Kidney epithelial cell (primary cell): ENCODE results near the gene ANKRD23. TPM values are rescaled to one million over a fixed set of nuclear protein-coding genes. Genes with fewer than 3 reads are reported as not detected.
"Not testable (repeated sequence)": the region's sequence is repeated elsewhere in the genome, so short reads cannot be mapped to it uniquely, and the experiment has no call there.

ENCODE experiments used
- DNase-seq: peaks from one replicate; pipeline ENCODE4 v3.0.0-alpha.2; 2010; ENCODE audit warnings: low read depth
- H3K27me3 ChIP-seq: 2 replicates; pipeline ENCODE4 v1.6.0; 2011; ENCODE audit warnings: low read length; ENCODE audit not compliant: control insufficient read depth, insufficient read depth
- H3K36me3 ChIP-seq: 2 replicates; pipeline ENCODE4 v1.5.1; 2011; ENCODE audit warnings: low read length; ENCODE audit not compliant: control insufficient read depth, insufficient read depth
- H3K4me3 ChIP-seq: 2 replicates; pipeline ENCODE4 v1.5.1; 2011; ENCODE audit warnings: low read depth, mild to moderate bottlenecking, control low read depth, low read length
- total RNA-seq: library from RNA; depleted of rRNA; stranded (reverse); fragments of >200 nt; gene quantifications from 2 replicates; pipeline ENCODE4 v1.2.3, GENCODE V29; 2015
- TF ChIP-seq, protein P1 (sequence below): IDR thresholded peaks from 2 replicates; pipeline ENCODE4 v1.5.1; 2011; ENCODE audit warnings: mild to moderate bottlenecking, moderate library complexity, low read length, control low read depth, inconsistent platforms; ENCODE audit not compliant: insufficient read depth, poor library complexity, severe bottlenecking

ANKRD23 gene
- total RNA-seq, 1 donor from 2014 or later, result 2.1 TPM

DNA sequence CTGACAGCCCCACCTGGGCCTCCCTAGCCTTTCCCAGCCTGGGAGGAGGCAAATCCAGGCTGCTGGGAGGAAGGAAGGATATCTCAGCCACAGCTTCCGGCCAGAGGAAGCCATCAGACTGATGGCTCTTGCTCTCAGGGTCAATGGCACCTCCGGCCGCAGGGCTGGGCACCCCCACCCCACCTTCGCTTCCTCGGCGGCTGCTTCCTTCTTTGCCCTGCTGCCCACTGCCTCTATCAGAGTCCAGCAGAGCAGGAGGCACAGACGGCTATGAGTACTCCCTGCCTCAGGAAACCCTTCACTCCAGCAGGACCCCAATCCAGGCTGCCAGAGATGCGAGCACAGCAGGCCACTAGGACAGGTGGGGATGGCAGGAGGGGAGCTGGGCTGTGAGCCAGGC lies 22.8 kb upstream of the ANKRD23 start:
- no peak for DNase-seq
- H3K36me3 ChIP-seq, result peaks cover 6% of the 10 kb centered on the region
- TF ChIP-seq, protein P1, sequence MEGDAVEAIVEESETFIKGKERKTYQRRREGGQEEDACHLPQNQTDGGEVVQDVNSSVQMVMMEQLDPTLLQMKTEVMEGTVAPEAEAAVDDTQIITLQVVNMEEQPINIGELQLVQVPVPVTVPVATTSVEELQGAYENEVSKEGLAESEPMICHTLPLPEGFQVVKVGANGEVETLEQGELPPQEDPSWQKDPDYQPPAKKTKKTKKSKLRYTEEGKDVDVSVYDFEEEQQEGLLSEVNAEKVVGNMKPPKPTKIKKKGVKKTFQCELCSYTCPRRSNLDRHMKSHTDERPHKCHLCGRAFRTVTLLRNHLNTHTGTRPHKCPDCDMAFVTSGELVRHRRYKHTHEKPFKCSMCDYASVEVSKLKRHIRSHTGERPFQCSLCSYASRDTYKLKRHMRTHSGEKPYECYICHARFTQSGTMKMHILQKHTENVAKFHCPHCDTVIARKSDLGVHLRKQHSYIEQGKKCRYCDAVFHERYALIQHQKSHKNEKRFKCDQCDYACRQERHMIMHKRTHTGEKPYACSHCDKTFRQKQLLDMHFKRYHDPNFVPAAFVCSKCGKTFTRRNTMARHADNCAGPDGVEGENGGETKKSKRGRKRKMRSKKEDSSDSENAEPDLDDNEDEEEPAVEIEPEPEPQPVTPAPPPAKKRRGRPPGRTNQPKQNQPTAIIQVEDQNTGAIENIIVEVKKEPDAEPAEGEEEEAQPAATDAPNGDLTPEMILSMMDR, result no peak
- no peak overlapping the region for H3K4me3 ChIP-seq
- H3K27me3 ChIP-seq, result no peaks in the 10 kb centered on the region

DNA sequence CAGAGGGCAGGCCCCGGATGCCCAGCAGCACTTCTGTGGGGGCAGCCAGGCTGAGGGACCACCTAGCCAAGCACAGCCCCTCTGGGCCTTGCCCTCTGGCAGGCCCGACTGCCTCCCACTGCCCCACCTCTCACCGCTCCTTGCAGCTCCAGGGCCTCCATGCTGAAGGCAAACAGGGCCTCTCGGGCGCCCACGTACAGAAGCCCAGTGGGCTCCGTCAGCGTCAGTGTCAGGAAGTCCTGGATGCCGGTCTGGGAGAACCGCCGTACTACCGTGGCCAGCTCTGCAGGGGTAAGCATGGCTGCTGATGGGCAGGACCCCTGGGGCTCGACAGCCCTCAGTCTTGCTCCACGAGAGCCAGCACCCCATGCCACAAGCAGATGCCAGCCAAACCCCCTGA lies 22.3 kb upstream of the ANKRD23 start:
- Histone ChIP-seq H3K36me3 (peaks cover 8% of the 10 kb centered on the region), H3K4me3 (no peak overlapping the region), H3K27me3 (no peaks in the 10 kb centered on the region)
- no peak for DNase-seq
- TF ChIP-seq, protein P1, result no peak

GRCh38 chr2:96865654-96866053 lies 21.8 kb upstream of the ANKRD23 start:
- no peak for DNase-seq
- no peaks in the 10 kb centered on the region for H3K27me3 ChIP-seq
- no peak overlapping the region for H3K4me3 ChIP-seq
- peaks cover 8% of the 10 kb centered on the region for H3K36me3 ChIP-seq
- TF ChIP-seq, protein P1, result no peak

- no peak for DNase-seq
- Histone ChIP-seq H3K4me3 (no peak overlapping the region), H3K36me3 (peaks cover 8% of the 10 kb centered on the region), H3K27me3 (no peaks in the 10 kb centered on the region)
- TF ChIP-seq, protein P1, result no peak
These were observed 20.7 kb upstream of the ANKRD23 start for GRCh38 chr2:96864343-96865091.

DNA sequence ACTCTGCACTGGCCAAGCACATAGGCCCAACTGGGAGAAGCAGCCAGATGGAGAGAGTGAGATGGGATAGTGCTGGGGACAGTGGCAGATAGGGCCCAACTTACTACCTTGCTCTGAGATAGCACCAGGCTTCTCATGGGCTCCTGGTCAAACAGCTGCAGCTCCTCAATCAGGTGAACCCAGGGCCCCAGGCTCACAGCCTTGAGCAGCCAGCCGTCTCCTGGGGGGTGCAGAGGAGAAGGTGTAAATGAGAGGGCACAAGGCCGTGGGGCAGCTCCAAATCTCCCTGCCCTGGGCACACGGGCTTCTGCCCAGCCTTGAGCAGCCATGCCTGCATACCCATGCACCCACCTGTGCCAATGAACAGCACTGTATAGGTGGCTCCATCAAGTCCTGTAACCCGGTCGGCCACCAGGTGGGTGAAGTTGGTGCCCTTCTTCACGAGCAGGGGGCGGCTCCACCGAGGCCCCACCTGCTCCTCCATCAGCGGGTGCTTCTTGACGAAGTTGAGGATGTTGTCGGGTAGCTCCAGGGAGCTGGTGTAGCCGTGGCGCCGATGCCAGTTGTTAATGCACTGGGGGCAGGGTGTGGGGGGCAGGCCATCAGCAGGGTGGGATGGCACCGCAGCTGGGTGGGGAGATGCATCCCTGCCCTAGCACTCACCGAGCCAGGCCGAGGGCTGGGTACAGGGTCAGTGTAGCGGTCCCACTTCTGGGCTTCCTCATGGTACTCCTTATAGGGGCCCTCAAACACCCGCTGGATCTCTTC lies 19.9 kb upstream of the ANKRD23 start:
- Histone ChIP-seq H3K36me3 (peaks cover 8% of the 10 kb centered on the region), H3K27me3 (no peaks in the 10 kb centered on the region), H3K4me3 (no peak overlapping the region)
- TF ChIP-seq, protein P1, result no peak
- DNase-seq, result no peak

DNA sequence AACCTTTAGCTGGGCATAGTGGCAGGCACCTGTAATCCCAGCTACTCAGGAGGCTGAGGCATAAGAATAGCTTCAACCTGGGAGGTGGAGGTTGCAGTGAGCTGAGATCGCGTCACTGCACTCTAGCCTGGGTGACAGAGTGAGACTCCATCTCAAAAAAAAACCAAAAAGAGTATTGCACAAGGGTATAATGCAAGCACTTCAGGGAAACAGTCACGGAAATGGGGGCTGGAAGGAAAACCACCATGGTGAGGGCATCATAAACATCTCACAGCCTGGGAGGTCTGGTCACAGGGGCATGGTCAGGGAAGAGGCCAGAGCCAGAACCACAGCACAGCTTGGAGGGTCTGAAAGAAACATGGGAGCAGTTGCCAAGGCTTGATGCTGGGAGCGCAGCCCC lies 19.2 kb upstream of the ANKRD23 start:
- not testable (repeated sequence) for H3K36me3 ChIP-seq

More for the DNA sequence above, 19.2 kb upstream of the ANKRD23 start:
- not testable (repeated sequence) for DNase-seq, H3K27me3 ChIP-seq, H3K4me3 ChIP-seq
